ENCODE measurements around the gene SORBS1.

DNA sequence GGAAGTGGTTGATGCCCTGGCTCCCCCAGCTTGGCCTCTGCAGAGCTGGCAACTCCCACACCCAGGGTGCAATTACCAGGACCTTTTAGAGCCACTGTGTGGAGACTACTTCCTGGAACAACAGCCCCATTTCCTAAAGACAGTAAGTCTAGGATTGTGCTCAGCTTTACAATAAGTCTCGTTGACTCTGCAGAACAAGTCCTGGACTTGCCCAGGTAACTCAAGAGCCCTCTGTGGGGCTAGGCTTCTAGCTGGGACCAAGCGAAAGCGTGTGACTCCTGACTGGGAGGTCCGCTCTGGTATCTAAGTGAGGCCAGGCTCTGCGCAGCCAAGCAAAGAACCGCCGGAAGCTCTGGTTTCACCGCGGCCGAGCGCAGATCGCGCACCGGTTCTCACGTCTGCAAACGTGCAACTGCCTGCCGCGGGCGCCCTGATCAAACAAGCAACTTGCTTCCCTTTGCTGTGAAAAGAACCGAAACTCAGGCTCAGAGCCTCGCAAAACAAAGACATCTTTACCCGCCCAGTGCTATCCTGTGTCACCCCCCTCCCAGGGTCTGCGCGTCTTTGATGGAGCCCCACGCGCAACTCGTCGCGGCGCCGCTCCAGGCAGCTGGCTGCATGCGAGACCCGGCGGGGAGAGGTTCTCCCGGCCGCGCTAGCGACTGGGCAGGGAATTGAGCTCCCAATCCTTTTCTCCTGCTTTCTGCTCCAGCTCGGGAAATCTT lies 266.0 kb downstream of the SORBS1 start:
- TF ChIP-seq EZH2 (IDR thresholded peaks at IDR 0.05; ENCODE audit: borderline replicate concordance, low read depth, low read length, severe bottlenecking), result no peak
- TF ChIP-seq, protein P1, sequence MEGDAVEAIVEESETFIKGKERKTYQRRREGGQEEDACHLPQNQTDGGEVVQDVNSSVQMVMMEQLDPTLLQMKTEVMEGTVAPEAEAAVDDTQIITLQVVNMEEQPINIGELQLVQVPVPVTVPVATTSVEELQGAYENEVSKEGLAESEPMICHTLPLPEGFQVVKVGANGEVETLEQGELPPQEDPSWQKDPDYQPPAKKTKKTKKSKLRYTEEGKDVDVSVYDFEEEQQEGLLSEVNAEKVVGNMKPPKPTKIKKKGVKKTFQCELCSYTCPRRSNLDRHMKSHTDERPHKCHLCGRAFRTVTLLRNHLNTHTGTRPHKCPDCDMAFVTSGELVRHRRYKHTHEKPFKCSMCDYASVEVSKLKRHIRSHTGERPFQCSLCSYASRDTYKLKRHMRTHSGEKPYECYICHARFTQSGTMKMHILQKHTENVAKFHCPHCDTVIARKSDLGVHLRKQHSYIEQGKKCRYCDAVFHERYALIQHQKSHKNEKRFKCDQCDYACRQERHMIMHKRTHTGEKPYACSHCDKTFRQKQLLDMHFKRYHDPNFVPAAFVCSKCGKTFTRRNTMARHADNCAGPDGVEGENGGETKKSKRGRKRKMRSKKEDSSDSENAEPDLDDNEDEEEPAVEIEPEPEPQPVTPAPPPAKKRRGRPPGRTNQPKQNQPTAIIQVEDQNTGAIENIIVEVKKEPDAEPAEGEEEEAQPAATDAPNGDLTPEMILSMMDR (IDR thresholded peaks at IDR 0.05; ENCODE audit: extremely low read depth in 1 of 2, insufficient read depth in 1 of 2, low read depth in 1 of 2, low read length in 2 of 2), result no peak
- TF ChIP-seq MYC (IDR thresholded peaks at IDR 0.05; ENCODE audit: low read depth, low read length), result no peak
- no peak for TF ChIP-seq FOS (IDR thresholded peaks at IDR 0.05; ENCODE audit: borderline replicate concordance, insufficient read depth, low read length)

All from endothelial cell of umbilical vein (primary cell).